Stimulated activated CD4-positive, alpha-beta T cell treated with anti-CD3 and anti-CD28 coated beads, Interleukin-2, amount 100 ng/mL, for 48 hours (primary cell): Measurements from ENCODE around the gene INSRR.

Source experiments
- DNase-seq, 2 donors: peaks; one replicate each; pipeline ENCODE4 v3.0.0-alpha.2; 2020

INSRR gene

DNA sequence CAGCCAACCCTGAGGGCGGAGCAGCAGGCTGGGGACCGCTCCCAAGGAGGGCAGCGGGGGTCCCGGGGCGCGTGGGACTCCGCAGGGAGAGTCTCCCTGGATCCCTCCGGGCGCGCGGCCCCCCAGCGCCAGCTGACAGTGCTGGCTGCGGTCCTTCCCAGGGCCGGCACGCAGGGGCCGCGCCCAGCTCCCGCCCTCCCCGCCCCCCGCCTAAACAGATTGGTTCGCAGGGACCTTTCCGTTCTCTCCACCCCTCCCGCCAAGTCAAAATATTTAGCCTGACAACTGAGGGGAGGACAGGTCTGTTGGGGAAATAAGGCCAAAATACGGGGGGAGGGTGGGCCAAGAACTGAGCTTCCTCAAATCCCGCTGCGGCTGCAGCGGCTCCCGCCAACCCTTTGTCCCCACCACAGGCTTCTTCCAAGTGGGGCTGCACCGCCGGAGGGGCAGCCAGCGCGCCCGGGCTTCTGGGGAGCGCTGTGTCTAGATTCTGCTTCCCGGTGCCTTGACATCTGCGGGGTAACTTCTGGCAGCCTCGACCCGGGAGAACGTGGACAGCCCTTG lies at the start of gene INSRR:
Gene INSRR, minus strand, starts transcription at position 159 of the 564 bp plus-strand sequence. CDS start 496 bp downstream, outside the sequence.
- no peak for DNase-seq

DNA sequence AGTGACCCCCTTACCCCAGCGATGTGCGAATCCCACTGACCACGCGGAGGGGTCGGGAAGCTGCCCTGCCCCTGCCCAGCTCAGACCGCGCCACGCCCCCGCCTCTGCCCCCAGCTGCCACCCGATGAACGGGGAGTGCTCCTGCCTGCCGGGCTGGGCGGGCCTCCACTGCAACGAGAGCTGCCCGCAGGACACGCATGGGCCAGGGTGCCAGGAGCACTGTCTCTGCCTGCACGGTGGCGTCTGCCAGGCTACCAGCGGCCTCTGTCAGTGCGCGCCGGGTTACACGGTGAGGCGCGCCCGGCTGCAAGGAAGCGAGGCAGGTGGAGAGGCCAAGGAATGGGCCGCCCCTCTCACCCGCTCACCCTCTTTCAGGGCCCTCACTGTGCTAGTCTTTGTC lies 49.6 kb upstream of the INSRR start:
- DNase-seq, result no peak

DNA sequence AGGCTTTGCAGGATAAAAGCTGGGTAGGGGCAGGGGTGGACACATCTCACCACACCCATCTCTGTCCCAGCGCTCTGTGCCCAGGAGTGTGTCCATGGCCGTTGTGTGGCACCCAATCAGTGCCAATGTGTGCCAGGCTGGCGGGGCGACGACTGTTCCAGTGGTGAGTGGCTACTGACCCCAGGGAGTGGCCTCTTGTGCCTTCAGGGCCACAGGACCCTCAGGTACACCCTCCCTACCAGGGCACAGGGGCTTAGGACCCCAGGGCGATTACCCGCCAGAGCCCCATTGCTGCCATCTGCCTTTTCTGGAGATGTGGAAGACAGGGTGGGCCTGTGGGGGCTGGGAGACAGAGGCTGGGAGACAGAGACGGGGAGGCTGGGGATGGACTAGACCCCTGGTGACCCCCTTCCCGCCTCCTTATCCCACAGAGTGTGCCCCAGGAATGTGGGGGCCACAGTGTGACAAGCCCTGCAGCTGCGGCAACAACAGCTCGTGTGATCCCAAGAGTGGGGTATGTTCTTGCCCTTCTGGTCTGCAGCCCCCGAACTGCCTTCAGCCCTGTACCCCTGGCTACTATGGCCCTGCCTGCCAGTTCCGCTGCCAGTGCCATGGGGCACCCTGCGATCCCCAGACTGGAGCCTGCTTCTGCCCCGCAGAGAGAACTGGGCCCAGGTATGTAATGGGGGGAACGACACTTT lies 47.4 kb upstream of the INSRR start:
- DNase-seq, result no peak

DNA sequence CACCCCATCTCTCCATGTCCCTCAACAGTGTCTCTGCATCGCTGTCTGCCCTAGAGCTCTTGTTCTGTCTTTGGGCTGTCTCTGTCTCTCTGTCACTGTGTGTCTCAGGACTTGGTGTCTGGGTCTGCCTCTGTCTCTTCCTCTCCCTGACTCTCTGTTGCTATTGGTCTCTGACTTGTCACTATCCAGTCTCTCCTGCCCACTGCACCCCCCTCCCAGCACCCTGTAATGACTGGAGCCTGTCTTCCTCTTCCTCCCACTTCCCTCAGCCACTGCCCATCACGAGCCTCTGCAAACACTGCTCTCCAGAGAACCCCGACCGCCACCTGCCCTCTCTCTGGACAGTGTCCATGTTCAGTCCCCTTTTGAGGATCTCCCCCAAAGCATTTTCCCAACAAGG lies 46.7 kb upstream of the INSRR start:
- DNase-seq, result no peak

DNA sequence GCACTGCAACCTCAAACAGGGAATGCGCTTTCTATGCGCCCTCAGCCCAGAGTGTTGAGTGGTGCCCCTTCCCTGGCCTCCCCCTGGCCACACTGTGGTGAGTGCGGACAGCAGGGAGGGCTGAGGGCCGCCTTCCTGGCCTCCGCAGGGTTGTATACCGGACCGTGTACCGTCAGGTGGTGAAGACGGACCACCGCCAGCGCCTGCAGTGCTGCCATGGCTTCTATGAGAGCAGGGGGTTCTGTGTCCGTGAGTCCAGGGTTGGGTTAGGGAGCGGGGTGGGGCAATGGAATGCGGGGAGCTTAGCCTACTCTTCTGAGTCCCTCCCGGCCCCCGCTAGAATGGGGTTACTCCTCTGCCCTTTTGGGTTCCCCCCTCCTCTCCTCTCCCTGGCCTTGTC lies 46.3 kb upstream of the INSRR start:
- DNase-seq, result no peak

DNA sequence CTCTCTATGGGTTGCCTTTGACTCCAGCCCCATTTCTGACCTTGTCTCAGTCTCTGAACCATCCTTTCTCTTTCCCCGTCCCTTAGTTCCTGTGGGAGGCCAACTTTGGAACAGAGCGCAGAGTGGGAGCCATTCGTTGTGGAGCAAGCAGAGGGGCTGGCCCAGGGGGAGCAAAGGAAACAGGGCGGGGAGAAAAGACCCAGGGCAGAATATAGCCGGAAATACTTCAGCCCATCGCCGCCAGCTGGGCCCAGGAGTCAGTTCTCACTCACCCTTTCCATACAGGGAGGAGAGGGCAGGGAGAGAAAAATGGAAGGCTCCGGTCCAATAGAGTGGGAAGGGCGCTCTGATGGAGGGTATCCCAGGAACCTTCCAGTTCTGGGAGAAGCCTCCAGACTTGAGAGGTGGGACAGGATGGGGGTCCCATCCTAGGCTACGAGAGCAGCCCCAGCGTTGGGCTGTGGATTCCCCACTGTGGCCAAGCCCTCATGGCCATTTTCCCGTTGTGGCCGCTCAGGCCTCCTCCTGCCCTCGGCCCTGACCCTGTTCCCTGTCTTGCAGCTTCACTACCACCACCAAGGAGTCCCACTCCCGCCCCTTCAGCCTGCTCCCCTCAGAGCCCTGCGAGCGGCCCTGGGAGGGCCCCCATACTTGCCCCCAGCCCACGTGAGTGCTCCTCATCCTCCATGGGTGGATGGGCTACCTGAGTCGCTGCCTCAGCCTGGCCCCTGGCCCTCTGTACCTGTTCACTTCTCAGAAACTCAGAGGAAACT lies 45.5 kb upstream of the INSRR start:
- DNase-seq, result no peak

DNA sequence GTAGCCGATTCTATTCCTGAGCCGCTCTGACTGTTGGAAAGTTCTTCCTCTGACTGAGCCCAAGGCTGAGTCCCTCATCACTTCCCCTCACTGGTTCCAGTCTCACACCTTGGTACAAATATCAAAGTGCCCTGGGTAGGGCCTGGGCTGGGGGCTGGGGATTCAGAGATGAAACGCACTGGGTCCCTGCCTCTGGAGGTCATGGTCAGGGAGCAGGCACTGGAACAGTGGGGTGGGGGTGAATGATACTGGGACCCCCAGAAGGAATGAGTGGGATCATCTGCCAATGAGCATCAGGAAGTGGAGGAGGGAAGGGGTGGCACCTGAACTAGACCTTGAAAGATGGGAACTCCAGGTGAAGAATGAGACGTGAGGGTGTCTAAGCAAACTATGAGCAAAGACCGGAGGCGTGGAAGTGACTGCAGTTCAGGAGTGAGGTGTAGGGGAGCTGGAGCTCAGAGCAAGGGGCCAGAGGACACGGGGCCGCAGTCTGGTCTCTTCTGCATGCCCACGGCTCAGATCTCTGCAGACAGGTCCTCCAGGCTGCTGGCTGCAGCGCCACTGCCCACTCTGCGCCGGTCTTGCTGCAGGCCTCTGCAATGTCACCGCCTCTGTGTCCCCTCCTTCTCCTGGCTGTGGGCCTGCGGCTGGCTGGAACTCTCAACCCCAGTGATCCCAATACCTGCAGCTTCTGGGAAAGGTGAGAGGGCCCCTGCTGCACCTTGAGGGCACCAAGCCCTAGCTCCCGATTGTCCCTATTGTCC lies 44.6 kb upstream of the INSRR start:
- DNase-seq, result no peak

DNA sequence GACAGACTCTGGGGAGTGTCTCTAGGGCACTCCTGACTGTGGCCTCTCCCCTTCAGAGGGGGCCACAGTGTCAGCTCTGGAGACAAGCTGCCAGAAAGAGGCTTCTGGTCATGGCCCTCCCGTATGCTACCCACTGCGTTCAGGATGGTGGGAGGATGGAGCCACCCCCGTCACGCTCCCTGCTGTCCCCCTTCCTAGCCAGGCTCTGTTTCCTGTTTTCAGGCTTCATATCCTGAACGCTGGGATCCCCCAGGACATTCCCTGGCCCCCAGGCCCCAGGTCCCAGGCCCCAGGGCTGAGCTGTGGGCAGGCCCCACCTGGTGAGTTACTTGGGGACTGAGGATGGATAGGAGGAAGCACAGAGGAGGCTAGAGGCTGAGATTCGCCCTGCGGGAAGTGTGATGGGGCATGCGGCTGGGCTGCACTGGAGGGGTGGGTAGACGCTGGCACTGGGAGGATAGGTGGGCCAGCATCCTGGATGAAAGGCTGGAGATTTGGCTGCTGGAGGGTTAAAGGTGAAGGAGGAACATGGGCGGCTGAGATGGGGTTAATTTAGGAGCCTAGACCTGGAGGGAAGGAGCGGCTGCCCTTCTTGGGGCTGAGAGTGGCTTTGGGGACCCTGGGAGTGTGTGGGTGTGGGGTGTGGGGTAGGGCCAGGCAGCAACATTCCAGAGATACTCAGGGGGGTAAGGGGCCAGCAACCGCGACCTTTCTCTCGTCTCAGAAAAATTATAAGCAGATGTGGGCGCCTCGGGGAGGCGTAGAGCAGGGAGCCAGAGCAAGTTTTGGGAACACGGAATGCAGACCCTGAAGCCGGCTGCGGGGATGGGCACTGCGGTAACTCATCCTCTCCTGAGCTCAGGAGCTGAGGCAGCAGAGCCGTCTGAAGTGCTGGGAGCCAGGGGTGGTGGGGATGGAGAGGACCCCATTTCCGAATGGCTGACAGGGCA lies 43.3 kb upstream of the INSRR start:
- no peak for DNase-seq

DNA sequence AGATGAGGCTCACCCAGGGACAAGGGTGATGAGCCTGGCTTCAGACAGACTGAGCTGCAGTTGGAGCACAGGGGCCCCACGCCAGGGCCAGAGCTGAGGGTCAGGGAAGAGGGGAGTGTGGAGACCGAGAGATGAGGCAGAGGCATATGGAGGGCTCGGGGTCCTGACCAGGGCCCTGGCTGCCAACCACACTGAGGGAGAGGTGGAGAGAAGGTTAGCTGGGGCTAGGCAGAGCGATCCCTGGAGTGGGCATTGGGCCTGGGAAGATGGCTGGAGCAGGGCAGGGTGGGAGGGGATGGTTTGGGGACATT lies 42.6 kb upstream of the INSRR start:
- DNase-seq, result no peak

DNA sequence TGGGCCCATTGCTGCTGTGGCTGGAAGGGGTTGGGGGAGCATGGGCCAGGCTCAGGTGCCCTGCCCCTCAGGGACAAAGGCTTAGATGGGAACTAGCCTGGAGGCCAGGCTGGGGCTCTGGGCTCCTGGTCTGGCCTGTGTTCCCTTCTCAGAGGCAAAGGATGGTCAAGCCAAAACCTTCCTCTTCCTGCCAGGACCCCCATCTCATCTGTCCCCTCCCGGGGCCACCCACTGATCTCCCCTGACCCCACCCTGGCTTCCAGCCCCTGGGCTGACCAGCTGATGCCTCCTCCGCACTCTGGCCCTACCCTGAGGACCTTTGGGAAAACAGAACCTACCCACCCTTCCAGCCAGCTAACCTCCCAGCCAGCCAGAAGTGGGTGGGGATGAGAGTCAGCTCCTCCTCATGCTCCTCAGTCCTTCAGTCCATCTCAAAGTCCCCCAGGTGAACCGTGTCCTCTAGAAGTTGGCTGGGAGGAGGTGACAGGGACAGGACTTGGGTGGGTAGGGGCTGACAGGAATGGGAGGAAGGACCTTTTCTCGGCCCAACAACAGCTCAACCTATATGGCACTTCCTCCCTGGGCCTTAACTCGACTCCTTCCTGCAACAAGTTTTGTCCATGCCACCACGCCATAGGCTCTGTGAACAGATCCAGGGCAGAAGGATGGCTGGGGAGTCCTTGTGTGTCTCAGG lies 42.1 kb upstream of the INSRR start:
- no peak for DNase-seq

DNA sequence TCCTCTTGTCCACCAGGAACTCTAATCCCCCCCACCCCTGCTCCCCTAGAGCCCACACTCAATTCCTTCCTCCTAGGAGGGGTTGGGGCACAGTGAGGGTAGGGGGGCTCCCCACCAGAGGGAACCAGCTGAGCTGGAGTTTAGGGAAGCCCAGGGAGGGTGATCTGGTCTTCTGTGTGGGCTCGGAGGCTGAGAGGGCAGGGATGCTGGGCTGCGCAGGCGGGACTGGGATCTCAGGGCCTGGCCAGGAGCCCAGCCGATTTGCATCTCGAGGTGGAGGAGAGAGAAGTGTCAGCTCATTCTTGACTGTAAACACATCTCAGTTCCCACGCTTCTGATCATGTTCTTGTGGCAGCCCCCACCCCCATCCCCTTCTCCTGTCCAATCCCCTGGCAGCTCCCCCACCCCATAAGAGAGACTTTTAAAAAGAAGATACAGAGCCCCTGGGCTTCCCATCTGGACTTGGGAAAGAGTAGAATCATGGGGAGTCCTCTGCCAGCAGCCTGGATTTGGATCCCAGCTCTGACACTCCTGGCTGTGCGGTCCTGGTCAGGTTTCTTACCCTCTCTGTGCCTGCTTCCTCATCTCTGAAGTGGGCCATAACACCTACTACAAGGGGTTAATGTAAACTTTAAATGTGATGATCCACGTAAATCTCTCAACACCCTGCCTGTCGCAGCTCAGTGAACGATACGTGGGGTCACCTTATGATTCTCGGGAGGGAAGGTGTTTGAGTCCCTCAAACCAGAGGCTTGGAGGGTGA lies 41.2 kb upstream of the INSRR start:
- no peak for DNase-seq

DNA sequence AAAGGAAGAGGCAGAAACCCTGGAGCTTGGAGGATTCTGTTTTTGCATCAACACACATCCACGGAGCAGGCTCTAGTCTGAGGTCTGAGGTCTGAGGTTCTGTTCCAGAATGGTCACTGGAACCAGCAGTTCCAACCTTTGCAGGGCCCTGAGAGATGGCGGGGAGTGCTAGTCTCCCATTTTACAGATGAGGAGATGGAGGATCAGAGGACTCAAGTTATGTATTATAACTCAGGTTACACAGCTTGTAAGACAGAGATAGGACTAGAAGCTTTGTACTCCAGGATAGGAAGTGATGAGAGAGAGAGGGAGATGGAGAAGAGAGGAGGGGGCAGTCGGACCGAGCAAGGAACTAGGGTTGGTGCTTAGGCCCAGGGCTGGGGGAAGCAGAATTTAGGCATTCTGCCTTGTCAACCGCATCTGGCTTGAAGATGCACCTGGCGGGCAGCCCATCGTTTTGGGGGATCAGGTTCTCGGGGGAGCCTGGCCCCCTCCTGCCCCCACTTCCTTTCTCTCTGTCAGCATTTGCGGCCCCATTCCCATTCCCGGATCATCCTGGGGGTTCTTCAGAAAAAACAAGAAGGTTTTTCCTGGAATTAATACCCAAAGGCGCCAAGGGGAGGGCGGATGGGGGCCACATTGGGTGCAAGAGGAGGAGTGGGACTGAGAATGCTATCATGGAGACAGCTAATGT lies 40.2 kb upstream of the INSRR start:
- DNase-seq, result no peak

DNA sequence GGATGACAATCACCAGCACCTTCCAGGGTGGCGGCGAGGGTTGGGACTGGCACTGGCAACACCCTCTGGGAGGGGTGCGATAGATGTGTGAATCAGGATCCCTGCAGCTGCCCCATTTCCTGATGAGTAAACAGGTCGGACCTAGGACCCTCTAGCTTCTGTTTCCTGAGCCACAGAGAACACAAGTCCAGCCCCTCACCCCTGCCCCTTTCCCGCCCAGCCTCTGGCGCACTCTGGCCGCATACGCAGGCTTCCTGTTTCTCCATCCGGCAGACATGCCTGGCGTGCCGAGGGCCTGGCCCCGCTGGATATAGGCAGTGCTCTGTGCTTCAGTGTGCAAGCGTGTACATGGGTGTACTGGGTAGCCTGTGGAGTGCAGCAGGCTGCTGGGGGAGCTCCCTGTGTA lies 39.2 kb upstream of the INSRR start:
- no peak for DNase-seq

DNA sequence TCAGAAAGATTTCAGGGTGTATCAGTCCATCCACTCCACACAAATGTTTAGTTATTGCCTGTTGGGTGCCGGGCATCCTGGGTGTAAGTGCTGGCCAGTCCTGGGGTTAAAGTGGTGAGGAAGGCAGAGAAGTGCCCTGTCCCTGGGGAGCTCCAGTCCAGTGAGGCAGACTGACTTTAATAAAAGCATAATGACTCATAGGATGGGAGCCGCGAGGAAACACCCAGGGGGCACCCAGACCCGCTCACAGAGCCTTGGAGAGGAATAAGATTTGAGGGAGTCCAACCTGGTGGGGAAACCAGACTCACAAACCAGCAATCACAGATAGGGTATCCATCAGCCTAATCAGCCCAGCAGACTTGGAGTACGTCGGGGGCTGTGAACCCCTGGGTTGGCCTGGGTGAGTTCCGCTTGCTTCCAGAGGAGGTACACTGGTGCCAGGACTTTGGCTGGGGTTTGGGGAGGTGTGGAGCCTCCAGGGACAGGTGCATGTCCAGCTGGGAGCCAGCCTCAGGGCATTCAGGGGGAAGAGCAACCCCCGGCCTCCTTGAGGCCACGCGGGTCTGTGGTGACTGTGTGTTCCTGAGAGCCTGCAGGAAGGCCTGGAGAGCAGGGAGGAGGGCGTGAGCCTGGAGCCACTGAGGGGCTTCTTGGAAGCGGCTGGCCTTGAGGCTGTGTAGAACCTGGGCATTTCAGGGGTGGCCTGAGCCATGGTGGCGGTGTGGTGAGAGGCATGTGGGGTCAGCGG lies 38.3 kb upstream of the INSRR start:
- no peak for DNase-seq

DNA sequence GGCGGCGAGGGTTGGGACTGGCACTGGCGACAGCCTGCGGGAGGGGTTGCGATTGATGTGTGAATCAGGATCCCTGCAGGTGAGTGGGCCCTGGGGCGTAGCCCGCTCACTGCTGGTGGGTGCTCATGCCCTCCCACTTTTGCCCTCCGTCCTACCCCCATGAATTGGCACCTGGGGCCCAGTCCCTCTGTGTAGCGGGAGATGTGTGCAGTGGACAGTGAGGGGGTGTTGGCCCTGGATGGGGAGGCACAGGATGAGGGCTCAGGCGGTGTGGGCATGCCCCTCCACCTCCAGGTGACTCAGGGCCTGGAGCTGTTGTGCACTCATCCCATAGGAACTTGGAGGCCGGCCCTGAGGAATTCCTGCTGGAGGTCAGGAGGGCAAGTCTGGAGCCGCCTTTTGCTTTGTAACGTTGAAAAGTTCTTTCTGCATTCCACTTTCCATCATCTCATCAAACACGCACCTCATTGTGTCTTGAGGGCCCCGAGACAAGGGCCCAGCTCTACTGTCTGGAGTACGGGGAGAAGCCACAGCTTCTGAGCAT lies 37.6 kb upstream of the INSRR start:
- DNase-seq, result no peak

DNA sequence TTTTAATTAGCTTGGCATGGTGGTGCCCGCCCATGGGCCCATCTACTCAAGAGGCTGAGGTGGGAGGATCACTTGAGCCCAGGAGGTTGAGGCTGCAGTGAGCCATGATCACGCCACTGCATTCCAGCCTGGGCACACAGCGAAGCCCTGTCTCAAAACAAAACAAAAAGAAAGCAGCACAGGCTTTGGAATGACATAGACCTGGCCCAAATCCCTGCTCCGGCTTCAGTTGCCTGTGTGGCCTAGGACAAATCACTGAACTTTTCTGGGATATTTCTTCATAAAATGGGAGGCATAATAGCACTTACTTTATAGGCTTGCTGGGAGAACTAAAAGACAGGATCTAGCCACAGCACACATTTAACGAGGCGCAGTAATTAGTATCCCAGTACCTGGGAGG lies 37.0 kb upstream of the INSRR start:
- no peak for DNase-seq

DNA sequence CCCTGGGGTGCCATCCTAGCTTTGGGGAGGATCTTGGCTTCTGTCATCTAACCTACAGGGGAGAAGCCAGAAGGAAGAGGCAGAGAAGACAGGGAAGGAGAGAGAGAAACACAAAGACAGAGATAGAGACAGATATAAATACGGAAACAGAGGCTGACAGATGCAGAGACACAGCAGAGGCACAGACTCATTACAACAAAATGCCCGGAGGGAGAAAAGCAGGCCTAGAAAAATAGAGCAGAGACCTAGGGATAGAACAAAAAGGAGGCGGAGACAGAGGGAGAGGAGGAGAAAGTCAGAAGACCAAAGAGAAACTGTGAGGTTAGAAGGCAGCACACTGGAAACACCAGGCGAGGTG lies 36.5 kb upstream of the INSRR start:
- DNase-seq, result no peak

DNA sequence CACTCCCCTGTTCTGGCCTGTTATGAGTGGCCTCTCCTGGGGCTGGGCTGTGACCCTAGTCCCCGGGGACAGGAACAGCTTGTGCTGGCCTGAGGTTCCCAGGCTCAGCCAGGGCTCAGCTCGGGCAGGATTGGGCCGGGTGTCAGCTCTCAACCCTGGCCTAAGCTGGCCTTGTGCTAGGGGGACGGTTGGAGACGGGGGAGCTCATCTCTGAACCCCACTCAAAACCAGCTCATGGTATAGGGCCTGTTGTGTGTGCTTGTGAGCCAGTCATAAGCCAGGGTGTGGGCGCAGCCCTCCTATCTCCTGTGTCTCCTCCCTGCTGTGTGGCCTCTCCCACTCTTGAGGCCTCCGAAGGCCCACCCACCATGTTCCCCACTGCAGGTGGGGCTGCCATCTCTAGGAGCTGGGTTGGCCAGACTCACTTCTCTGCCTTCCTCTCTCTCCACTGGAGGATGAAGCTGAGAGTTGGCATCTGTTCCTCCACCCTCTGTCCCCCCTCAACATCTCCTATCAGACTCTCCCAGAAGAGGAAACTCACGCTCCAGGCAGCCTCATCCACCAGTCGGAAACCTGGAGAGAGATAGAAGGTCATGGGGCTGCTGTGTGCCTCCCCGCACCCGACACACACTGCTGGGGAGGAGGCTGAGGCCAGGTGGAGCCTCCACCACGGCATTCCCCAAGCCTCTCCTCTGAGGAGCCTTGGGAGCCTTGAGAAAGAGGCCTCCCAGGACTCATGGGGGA lies 36.0 kb upstream of the INSRR start:
- DNase-seq, result no peak

DNA sequence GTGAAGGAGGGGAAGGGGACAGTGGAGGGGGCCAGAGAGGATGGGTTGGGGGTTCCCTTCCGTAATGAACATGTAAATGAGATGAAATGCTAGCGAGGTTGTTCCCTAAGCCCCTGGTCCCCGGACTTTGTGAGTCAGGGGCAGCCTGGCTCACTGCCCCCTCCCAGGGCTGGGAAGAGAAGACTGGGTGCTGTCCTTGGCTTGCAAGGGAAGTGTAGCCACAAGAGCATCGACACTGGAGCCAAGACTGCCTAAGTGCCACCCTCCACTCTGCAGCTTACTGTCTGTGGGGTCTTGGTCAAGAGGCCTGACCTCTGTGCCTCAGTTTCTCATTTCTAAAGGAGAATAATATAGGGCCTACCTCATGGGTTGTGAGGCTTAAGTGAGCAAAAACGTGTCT lies 35.1 kb upstream of the INSRR start:
- no peak for DNase-seq
